CD4-positive, CD25-positive, alpha-beta regulatory T cell (primary cell): ENCODE results near the gene SCAF8. TPM values are rescaled to one million over a fixed set of nuclear protein-coding genes. Genes with fewer than 3 reads are reported as not detected.

Experiments used
- ATAC-seq, 2 donors: fragments of 150-1000 bp; cut with Tn5 transposase; one replicate each; pipeline ENCODE4 v1.10.0; 2021; ENCODE audit warnings: low read depth in 2 of 2, moderate number of reproducible peaks in 2 of 2, moderate library complexity in 1 of 2
- DNase-seq, 3 donors: peaks; one replicate each; pipeline versions ENCODE4 v3.0.0 to v3.0.0-alpha.2; 2012 to 2022; ENCODE audit warnings: mixed read lengths in 1 of 3
- H3K27ac ChIP-seq: one replicate; pipeline ENCODE4 v1.7.0; 2013; ENCODE audit warnings: mild to moderate bottlenecking, low read length; ENCODE audit not compliant: insufficient read depth, poor library complexity, severe bottlenecking
- H3K27me3 ChIP-seq: one replicate; pipeline ENCODE4 v1.7.0; 2013; ENCODE audit warnings: low read length; ENCODE audit not compliant: control insufficient read depth, insufficient read depth
- H3K36me3 ChIP-seq: one replicate; pipeline ENCODE4 v1.7.0; 2013; ENCODE audit warnings: mild to moderate bottlenecking, low read length, moderate library complexity; ENCODE audit not compliant: control insufficient read depth, insufficient read depth
- H3K4me1 ChIP-seq: 2 replicates; pipeline ENCODE4 v1.7.0; 2013; ENCODE audit warnings: mild to moderate bottlenecking, low read length; ENCODE audit not compliant: insufficient read depth, control insufficient read depth, poor library complexity, severe bottlenecking
- H3K4me3 ChIP-seq: one replicate; pipeline ENCODE4 v1.7.0; 2013; ENCODE audit warnings: low read depth, mild to moderate bottlenecking, low read length, moderate library complexity
- H3K9me3 ChIP-seq, 2 experiments: 1 replicate in 1 of 2; 2 replicates in 1 of 2; pipeline ENCODE4 v1.7.0; 2013; ENCODE audit warnings: low read length in 2 of 2, mild to moderate bottlenecking in 1 of 2, moderate library complexity in 1 of 2; ENCODE audit not compliant: control insufficient read depth in 2 of 2
- H3K27ac Mint-ChIP-seq, 3 donors: one replicate each; pipeline ENCODE4 v1.8.0; 2020 to 2022; ENCODE audit warnings: mild to moderate bottlenecking in 3 of 3, mixed read lengths in 3 of 3, moderate library complexity in 2 of 3
- H3K27me3 Mint-ChIP-seq: one replicate; pipeline ENCODE4 v1.8.0; 2022; ENCODE audit warnings: mild to moderate bottlenecking, mixed read lengths
- H3K36me3 Mint-ChIP-seq: one replicate; pipeline ENCODE4 v1.8.0; 2020; ENCODE audit warnings: mixed read lengths
- H3K4me1 Mint-ChIP-seq, 4 donors: one replicate each; pipeline ENCODE4 v1.8.0; 2020 to 2022; ENCODE audit warnings: mixed read lengths in 4 of 4, mild to moderate bottlenecking in 1 of 4
- H3K4me3 Mint-ChIP-seq, 4 donors: one replicate each; pipeline ENCODE4 v1.8.0; 2020 to 2022; ENCODE audit warnings: mild to moderate bottlenecking in 4 of 4, mixed read lengths in 4 of 4, moderate library complexity in 3 of 4
- H3K9me3 Mint-ChIP-seq, 7 donors: one replicate each; pipeline ENCODE4 v1.8.0; 2020 to 2022; ENCODE audit warnings: mixed read lengths in 7 of 7, mild to moderate bottlenecking in 3 of 7, moderate library complexity in 2 of 7
- polyA plus RNA-seq, 4 donors: library from polyadenylated mRNA; unstranded; fragments of 300-500 nt; fragmentation: Illumina TruSeq; gene quantifications; one replicate each; pipeline ENCODE4 v1.2.3, GENCODE V29; 2021
- total RNA-seq: library from RNA; stranded (reverse); gene quantifications from one replicate; pipeline ENCODE4 v1.2.3, GENCODE V29; 2022

SCAF8 gene
- total and polyA plus RNA-seq, 5 donors from 2014 or later: 13.7 to 72.0 (median 15.3) TPM

DNA sequence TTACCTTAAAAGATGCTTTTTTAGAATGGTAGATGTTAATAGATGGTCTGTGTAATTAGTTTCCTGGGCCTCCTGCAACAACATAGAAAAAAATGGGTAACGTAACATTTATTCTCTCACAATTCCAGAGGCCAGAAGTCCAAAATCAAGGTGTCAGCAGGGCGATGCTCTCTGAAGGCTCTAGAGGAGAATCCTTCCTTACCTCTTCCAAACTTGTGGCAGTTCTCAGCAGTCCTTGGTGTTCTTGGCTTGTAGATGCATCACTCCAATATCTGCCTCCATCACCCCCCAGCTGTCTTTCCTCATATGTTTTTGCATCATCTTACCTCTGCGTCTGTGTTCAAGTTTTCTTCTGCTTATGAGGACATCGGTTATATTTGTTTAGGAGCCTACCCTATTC is 107.9 kb downstream of the SCAF8 start:
- Mint-ChIP-seq H3K36me3 (peaks cover 17% of the 10 kb centered on the region), H3K4me1 (peaks cover 30 to 51% (median 34%) of the 10 kb centered on the region in 4 donors), H3K4me3 (no peak overlapping the region), H3K27me3 (no peaks in the 10 kb centered on the region), H3K9me3 (no peaks in the 10 kb centered on the region), H3K27ac (no peak overlapping the region)
- ATAC-seq (no peak), DNase-seq (no peak)
- no peaks in the 10 kb centered on the region for H3K27me3 ChIP-seq
- no peaks in the 10 kb centered on the region for H3K9me3 ChIP-seq
- H3K36me3 ChIP-seq: peaks cover 5% of the 10 kb centered on the region
- H3K27ac ChIP-seq: no peak overlapping the region
- H3K4me1 ChIP-seq: no peaks in the 10 kb centered on the region
- no peak overlapping the region for H3K4me3 ChIP-seq

DNA sequence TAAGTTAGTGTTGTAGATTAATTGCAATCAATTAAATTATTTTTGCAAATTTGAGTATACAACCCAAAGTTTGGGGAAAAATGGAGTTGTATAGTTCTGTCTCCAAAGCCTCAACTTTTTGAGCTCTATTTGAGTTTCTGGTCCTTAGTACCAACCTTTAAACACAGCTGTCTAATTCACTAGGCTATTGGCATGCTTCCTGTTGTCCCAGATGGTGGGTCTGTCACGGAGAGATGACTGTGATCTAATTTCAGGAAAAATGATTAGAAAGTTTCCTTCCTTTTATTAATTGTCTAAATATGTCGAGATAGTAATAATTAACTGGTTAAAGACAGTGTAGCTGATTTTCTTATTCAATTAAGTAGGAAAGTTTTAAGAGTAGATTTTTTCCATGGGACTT is 109.6 kb downstream of the SCAF8 start:
- Histone ChIP-seq H3K36me3 (peaks cover 5% of the 10 kb centered on the region), H3K4me3 (no peak overlapping the region), H3K9me3 (no peaks in the 10 kb centered on the region), H3K27me3 (no peaks in the 10 kb centered on the region), H3K27ac (no peak overlapping the region), H3K4me1 (no peaks in the 10 kb centered on the region)
- H3K4me1 Mint-ChIP-seq: peaks cover 26 to 58% (median 41%) of the 10 kb centered on the region in 4 donors
- no peak overlapping the region for H3K4me3 Mint-ChIP-seq
- ATAC-seq (no peak), DNase-seq (no peak)
- no peak overlapping the region for H3K27ac Mint-ChIP-seq
- H3K9me3 Mint-ChIP-seq: no peaks in the 10 kb centered on the region
- H3K27me3 Mint-ChIP-seq: no peaks in the 10 kb centered on the region
- H3K36me3 Mint-ChIP-seq: peaks cover 25% of the 10 kb centered on the region

DNA sequence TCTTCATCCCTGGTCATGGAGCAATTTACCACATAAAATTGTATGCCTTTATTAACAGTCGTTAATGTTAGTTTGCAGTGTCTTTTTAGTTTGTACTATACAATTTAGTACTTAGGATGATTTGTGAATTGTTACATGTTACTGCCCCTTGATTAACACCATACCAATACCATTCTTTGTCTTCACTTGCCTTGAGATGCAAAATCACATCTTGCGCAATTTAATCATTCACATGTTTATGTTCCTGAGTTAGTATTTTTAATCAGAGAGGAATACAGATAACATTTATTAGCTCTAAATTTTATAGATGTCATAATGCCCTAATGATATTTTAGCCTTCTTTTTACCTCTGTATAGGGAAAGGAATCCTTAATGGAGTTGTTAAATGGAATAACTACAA is 114.1 kb downstream of the SCAF8 start:
- Mint-ChIP-seq H3K4me3 (no peak overlapping the region), H3K9me3 (no peaks in the 10 kb centered on the region), H3K36me3 (peaks cover 30% of the 10 kb centered on the region), H3K27me3 (no peaks in the 10 kb centered on the region), H3K27ac (peak overlapping the region in 2 of 3 donors; percentile 17 to 33), H3K4me1 (peaks cover 28 to 63% (median 34%) of the 10 kb centered on the region in 4 donors)
- DNase-seq: no peak
- H3K27ac ChIP-seq: no peak overlapping the region
- no peaks in the 10 kb centered on the region for H3K4me1 ChIP-seq
- H3K27me3 ChIP-seq: no peaks in the 10 kb centered on the region
- H3K36me3 ChIP-seq: no peaks in the 10 kb centered on the region
- no peak for ATAC-seq
- H3K9me3 ChIP-seq: no peaks in the 10 kb centered on the region
- no peak overlapping the region for H3K4me3 ChIP-seq

DNA sequence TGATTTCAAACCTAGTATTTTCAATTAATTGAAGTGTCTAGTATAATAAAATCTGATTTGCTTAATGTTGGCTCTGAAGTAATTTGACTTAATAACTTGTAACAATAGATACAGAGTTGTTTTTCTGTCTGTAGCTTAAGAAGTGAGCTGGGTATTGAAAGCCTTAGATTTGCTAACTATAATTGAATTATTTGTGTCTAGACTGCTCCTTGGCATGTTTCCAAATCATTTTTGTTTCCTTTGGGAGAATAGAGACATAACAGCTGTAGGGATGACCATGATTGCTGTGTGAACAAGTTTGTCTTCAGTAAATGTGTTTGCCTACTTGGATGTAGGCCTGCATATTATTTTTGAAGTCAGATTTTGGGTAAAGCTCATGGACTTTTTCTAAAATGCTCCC is 115.4 kb downstream of the SCAF8 start:
- Histone ChIP-seq H3K4me3 (no peak overlapping the region), H3K9me3 (no peaks in the 10 kb centered on the region), H3K36me3 (no peaks in the 10 kb centered on the region), H3K27me3 (no peaks in the 10 kb centered on the region), H3K4me1 (no peaks in the 10 kb centered on the region), H3K27ac (no peak overlapping the region)
- no peaks in the 10 kb centered on the region for H3K9me3 Mint-ChIP-seq
- H3K27ac Mint-ChIP-seq: no peak overlapping the region
- H3K36me3 Mint-ChIP-seq: peaks cover 32% of the 10 kb centered on the region
- no peaks in the 10 kb centered on the region for H3K27me3 Mint-ChIP-seq
- no peak overlapping the region for H3K4me3 Mint-ChIP-seq
- ATAC-seq (no peak), DNase-seq (no peak)
- peaks cover 24 to 56% (median 32%) of the 10 kb centered on the region in 4 donors for H3K4me1 Mint-ChIP-seq

DNA sequence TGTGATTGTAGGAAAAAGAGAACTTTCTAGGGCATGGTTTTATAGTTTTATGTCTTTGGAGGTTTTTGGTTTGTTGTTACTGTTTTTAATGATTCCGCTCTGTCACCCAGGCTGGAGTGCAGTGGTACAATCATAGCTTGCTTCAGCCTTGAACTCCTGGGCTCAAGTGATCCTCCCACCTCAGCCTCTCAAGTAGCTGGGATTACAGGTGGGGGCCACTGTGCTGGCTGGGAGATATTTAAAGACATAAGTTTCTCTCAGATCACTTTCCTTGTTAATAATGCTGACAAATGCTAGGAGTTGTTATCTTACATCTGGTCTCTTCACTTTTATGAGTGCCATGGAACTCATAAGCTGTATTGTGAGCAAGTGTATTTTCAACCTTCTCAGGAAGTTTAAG is 116.3 kb downstream of the SCAF8 start:
- Histone ChIP-seq H3K27ac (no peak overlapping the region), H3K9me3 (no peaks in the 10 kb centered on the region), H3K4me3 (no peak overlapping the region), H3K36me3 (no peaks in the 10 kb centered on the region), H3K27me3 (no peaks in the 10 kb centered on the region), H3K4me1 (no peaks in the 10 kb centered on the region)
- H3K9me3 Mint-ChIP-seq: no peaks in the 10 kb centered on the region
- H3K4me1 Mint-ChIP-seq: peaks cover 20 to 51% (median 32%) of the 10 kb centered on the region in 4 donors
- peaks cover 37% of the 10 kb centered on the region for H3K36me3 Mint-ChIP-seq
- DNase-seq (no peak), ATAC-seq (no peak)
- peak overlapping the region in 2 of 3 donors; percentile 34 to 47 for H3K27ac Mint-ChIP-seq
- H3K27me3 Mint-ChIP-seq: no peaks in the 10 kb centered on the region
- H3K4me3 Mint-ChIP-seq: no peak overlapping the region

DNA sequence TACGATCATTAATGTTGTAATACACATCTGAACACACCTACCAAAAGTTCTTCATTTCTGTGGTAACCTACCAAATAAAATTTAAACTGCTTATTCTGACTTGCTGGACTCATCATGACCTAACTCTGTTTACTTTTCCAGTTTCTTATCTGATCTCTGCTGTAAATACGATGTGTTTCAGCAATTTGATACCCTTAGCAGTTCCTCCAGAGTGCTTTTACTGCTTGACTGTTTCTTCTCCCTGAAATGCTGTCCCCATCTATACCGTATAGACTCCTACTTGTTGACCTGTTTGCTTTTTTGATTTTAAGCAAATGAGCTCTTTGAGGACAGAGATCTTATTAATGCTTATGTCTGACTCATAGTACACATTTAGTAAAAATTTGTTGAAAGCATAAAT is 119.5 kb downstream of the SCAF8 start:
- Histone ChIP-seq H3K4me1 (no peaks in the 10 kb centered on the region), H3K27ac (no peak overlapping the region), H3K9me3 (no peaks in the 10 kb centered on the region), H3K27me3 (no peaks in the 10 kb centered on the region), H3K36me3 (no peaks in the 10 kb centered on the region), H3K4me3 (no peak overlapping the region)
- no peak overlapping the region for H3K4me3 Mint-ChIP-seq
- no peaks in the 10 kb centered on the region for H3K9me3 Mint-ChIP-seq
- no peaks in the 10 kb centered on the region for H3K27me3 Mint-ChIP-seq
- ATAC-seq (no peak), DNase-seq (no peak)
- H3K4me1 Mint-ChIP-seq: peaks cover 7 to 36% (median 27%) of the 10 kb centered on the region in 4 donors
- H3K36me3 Mint-ChIP-seq: peaks cover 23% of the 10 kb centered on the region
- peak overlapping the region in 2 of 3 donors; percentile 0 to 4 for H3K27ac Mint-ChIP-seq

DNA sequence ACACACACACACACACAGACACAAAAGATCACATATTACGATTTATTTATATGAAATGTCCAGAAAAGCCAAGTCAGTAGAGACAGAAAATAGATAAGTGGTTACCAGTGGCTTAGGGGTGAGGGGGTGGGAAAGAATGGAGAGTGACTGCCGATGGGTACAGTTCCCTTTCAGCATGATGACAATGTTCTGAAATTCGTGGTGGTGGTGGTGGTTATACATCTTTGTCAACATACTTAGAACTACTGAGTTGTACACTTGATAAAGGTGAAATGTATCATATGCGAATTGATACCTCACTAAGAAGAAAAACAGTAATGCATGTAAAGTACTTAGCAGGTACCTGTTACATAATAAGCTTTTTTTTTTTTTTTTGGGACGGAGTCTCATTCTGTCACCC is 124.3 kb downstream of the SCAF8 start:
- H3K9me3 Mint-ChIP-seq: no peaks in the 10 kb centered on the region
- no peak for ATAC-seq
- Histone ChIP-seq H3K36me3 (no peaks in the 10 kb centered on the region), H3K27me3 (no peaks in the 10 kb centered on the region), H3K4me3 (no peak overlapping the region), H3K4me1 (no peaks in the 10 kb centered on the region), H3K9me3 (no peaks in the 10 kb centered on the region), H3K27ac (no peak overlapping the region)
- peaks cover 23% of the 10 kb centered on the region for H3K36me3 Mint-ChIP-seq
- H3K4me1 Mint-ChIP-seq: peaks cover 4 to 31% (median 13%) of the 10 kb centered on the region in 4 donors
- H3K27me3 Mint-ChIP-seq: no peaks in the 10 kb centered on the region
- DNase-seq: no peak
- H3K27ac Mint-ChIP-seq: no peak overlapping the region
- no peak overlapping the region for H3K4me3 Mint-ChIP-seq

DNA sequence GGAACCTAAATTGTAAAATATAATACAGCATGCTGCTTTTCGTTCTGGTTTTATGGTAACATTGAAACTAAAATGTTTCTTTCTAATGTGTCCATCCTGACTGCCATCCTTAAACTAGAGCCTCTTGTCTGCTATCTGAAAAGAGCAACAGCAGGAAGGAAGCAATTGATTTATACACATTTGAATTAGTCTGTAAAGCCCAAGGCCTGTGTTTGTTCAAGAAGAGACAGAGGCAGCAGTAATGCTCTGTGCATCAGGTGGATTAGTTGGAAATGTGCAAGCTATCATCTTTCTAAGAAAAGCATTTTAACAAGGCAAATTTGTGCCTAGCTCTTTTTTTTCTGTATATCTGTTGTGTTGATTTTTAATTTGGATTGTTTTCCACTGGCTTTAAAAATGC is 128.6 kb downstream of the SCAF8 start:
- peaks cover 8 to 18% (median 13%) of the 10 kb centered on the region in 4 donors for H3K4me1 Mint-ChIP-seq
- DNase-seq (no peak), ATAC-seq (no peak)
- H3K27me3 ChIP-seq: no peaks in the 10 kb centered on the region
- no peak overlapping the region for H3K4me3 Mint-ChIP-seq
- no peaks in the 10 kb centered on the region for H3K4me1 ChIP-seq
- H3K27me3 Mint-ChIP-seq: no peaks in the 10 kb centered on the region
- no peak overlapping the region for H3K4me3 ChIP-seq
- H3K36me3 ChIP-seq: no peaks in the 10 kb centered on the region
- H3K27ac Mint-ChIP-seq: no peak overlapping the region
- H3K36me3 Mint-ChIP-seq: peaks cover 12% of the 10 kb centered on the region
- no peak overlapping the region for H3K27ac ChIP-seq
- H3K9me3 ChIP-seq: no peaks in the 10 kb centered on the region
- no peaks in the 10 kb centered on the region for H3K9me3 Mint-ChIP-seq
